Activated naive CD8-positive, alpha-beta T cell (primary cell): Measurements from ENCODE around the gene PDCD11.
A peak's percentile ranks its signal among the peaks of the same experiment; 100 is the strongest.

Experiments used
- H3K27ac Mint-ChIP-seq: one replicate; pipeline ENCODE4 v1.8.0; 2021; ENCODE audit warnings: mixed read lengths
- H3K27me3 Mint-ChIP-seq: one replicate; pipeline ENCODE4 v1.8.0; 2021; ENCODE audit warnings: mixed read lengths
- H3K36me3 Mint-ChIP-seq: one replicate; pipeline ENCODE4 v1.8.0; 2021; ENCODE audit warnings: mixed read lengths
- H3K4me1 Mint-ChIP-seq: one replicate; pipeline ENCODE4 v1.8.0; 2021; ENCODE audit warnings: low read depth, mixed read lengths
- H3K4me3 Mint-ChIP-seq: one replicate; pipeline ENCODE4 v1.8.0; 2021; ENCODE audit warnings: mild to moderate bottlenecking, mixed read lengths
- H3K9me3 Mint-ChIP-seq: one replicate; pipeline ENCODE4 v1.8.0; 2021; ENCODE audit warnings: low read depth, mixed read lengths

Gene PDCD11

DNA sequence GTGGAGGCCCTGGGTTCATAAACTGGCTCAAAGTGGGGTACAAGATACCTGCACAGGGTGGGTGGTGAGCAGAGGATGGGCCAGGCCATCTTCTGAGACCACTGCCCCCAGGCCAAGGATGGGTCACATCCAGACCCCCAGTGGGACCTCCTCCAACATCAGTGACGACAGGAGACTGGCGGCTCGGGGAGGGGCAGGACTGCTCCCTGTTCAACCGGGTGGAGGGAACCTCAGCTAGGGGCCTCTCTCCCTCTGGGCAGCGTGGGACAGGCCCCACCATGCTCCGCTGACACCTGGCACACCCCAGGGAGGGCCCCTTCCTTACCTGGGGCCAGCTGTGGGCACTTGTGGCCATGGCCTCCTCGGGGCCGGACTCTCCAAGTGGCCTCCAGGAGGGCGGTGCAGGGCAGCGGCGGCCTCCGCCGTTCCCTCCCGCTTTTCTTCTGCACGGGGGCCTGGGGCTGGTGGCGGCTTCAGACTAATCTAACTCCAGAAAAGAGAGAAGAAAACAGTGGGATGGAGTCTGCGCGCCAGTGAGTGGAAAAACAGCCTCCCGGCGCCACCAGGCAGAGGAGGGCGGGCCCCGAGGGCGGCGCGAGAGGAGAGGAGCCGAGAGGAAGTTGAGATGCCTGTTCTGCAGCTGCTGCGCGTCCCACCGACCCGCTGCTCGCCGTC is 55.5 kb downstream of the PDCD11 start, which contains the start of gene CALHM2:
Gene CALHM2 (minus strand): TSS at position 540 of the 675 bp plus-strand sequence. CDS start 2,429 bp downstream, outside the sequence.
- Mint-ChIP-seq H3K9me3 (no peaks in the 10 kb centered on the region), H3K36me3 (no peaks in the 10 kb centered on the region), H3K4me1 (peaks cover 40% of the 10 kb centered on the region), H3K4me3 (peak within 1 kb of the TSS; percentile 87), H3K27ac (peak within 1 kb of the TSS; percentile 68), H3K27me3 (no peaks in the 10 kb centered on the region)

DNA sequence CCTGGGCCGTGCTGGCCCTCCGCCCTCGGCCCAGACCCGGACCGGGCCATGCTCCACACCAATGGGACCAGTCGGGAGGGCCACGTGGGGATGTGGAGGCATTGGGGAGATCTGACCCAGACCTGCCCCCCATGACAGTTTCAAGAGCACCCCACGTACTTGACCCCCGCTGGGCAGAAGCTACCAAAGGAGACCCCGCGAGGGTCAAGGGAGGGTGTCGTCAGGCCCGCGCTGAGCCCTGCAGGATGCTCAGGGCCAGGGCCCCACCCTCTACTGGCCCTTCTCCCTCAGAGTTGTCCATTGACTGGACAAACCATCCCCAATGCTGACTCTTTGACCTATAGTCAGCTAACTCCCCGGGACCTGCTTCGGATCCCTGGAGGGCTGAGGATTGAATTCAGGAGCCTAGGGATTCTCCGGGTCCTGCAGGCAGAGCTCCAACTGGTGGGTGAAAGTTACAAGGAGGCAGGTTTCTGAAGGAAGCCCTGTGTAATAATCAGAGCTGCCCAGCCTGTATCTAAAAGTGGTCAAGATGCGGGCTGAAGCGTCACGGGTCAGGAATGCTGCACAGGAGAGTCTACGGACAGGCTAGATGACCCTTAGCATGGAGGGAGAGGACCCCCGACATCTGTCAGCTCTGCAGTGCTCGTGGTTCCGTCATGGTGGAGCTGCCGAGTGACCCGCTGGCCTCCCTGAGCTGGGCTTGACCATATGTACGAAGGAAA is 56.2 kb downstream of the PDCD11 start:
- Mint-ChIP-seq H3K9me3 (no peaks in the 10 kb centered on the region), H3K27ac (no peak overlapping the region), H3K4me3 (peak overlapping the region; percentile 87), H3K27me3 (no peaks in the 10 kb centered on the region), H3K4me1 (peaks cover 38% of the 10 kb centered on the region), H3K36me3 (no peaks in the 10 kb centered on the region)

DNA sequence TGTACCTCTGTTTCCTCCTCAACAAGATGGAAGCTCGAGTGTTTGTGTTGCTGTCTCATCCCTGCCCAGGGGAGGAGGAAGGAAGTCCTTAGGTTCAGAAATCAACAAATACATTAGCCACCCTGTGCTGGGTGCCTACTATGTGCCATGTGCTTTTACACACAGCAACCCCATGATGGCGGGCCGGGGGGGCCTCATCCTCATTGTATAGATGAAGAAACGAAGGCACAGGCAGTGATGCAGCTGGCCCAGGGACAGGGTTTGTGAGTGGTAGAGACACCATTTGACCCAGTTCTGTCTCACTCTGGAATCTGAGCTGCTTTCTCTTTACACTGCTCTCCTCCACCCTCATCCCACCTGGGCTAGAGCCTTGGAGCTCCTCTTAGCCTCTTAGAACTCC is 57.6 kb downstream of the PDCD11 start:
- Mint-ChIP-seq H3K27ac (no peak overlapping the region), H3K36me3 (no peaks in the 10 kb centered on the region), H3K27me3 (no peaks in the 10 kb centered on the region), H3K4me3 (no peak overlapping the region), H3K9me3 (no peaks in the 10 kb centered on the region), H3K4me1 (peaks cover 30% of the 10 kb centered on the region)

DNA sequence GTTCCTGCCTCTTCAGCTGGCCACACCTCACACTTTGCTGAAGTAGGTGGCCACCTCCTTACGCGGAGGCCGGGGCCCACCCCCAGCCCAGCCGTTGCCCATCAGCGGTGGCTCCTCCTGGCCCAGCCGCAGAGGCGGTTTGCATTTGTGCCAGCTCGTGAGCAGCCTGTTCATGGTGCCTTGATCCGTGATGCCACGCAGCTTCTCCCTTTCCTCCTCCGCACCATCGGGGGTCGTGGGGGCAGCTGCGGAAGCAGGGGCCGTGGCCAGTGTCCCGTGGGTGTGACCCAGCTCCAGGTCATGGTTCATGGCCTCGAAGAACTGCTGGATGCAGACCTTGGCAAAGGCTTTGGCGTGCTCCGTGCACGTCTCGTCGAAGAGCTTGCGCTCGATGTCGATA is 58.8 kb downstream of the PDCD11 start:
- Mint-ChIP-seq H3K9me3 (no peaks in the 10 kb centered on the region), H3K36me3 (no peaks in the 10 kb centered on the region), H3K27me3 (no peaks in the 10 kb centered on the region), H3K4me1 (peaks cover 24% of the 10 kb centered on the region), H3K4me3 (no peak overlapping the region), H3K27ac (no peak overlapping the region)

DNA sequence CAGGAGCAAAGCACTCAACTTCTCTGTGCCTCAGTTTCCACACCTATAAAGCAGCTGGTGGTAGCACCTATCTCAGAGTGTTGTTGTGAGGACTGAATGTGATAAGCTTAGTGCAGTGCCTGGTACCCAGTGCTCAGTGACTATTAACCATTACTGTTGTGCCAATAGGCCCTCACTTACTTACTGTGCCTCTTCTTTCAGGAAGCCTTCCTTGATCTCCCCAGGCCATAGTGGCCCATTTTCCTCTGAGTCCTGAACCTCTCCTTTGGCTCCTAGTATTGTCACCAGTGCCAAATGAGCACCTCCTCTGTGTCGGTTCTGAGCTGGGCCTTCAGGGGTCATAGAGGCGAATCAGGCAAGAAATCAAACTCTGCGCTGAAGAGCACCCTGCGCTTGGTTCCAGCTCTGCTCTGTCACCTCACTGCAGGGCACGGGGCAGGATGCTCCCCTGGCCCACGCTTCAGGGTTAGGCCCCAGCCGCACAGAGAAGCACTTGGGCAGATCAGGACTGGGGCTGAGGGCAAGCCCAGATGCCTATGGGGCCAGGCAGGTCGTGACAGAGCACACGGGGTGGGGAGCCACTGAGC is 59.7 kb downstream of the PDCD11 start:
- no peaks in the 10 kb centered on the region for H3K27me3 Mint-ChIP-seq
- H3K27ac Mint-ChIP-seq, result no peak overlapping the region
- H3K4me1 Mint-ChIP-seq, result peaks cover 15% of the 10 kb centered on the region
- no peaks in the 10 kb centered on the region for H3K36me3 Mint-ChIP-seq
- H3K4me3 Mint-ChIP-seq, result no peak overlapping the region
- H3K9me3 Mint-ChIP-seq, result no peaks in the 10 kb centered on the region

DNA sequence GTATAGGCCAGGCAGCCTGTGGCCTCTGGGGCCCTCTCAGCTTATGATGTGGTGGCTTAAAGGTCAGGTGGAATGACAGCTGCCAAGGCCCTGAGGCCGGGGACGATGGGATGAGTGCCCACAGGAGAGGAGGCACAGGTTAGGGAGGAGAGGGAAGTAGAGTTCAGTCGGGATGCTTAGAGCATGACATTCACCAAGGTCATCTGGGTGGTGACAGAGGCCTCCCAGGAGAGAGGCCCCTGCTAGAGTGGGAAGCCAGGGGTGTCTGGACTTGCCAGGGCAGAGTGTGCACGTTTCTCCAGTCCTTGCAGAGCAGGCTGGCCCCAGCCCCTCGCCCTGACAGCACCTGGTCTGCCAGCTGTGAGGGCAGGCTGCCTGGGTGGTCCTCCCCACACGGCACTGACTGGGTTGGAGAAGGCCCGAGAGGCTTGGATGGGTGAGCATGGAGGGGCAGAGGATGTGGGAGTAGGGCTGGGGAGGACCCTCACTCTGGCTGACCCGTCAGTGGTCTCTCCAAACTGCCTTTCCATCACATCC is 60.8 kb downstream of the PDCD11 start:
- Mint-ChIP-seq H3K36me3 (no peaks in the 10 kb centered on the region), H3K4me1 (peaks cover 12% of the 10 kb centered on the region), H3K9me3 (no peaks in the 10 kb centered on the region), H3K27ac (no peak overlapping the region), H3K27me3 (no peaks in the 10 kb centered on the region), H3K4me3 (no peak overlapping the region)

DNA sequence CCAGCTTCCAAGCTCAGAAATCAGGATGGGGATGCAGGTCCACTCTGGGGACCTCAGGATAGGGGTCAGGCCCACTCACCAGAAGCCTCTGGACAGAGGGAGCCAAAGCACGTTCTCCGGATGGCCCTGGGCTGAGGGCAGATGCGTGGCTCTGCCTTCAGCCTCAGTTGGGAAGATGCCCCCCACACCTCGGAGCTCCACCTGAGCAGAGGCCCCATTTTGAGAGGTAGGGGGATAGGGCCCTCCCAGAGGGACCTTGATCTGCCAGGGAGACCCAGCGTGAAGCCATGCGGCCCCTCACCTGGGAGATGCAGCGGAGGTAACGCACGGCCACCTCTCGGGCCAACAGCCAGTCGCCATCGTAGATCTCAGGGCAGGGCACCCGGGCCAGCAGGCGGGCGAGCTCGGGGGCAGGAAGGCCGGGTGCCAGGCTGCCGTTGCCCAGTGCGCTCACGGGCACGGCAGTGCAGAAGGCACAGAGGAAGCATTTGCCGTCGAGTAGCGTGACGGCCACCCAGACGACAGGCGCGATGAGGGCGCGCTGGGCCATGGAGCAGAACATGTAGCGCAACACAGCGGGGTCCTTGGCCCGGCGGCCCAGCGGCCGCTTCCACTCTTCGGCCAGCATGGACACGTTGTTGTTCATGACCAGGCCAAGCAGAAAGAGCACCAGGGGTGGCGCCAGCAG is 61.6 kb downstream of the PDCD11 start:
- Mint-ChIP-seq H3K27ac (no peak overlapping the region), H3K4me1 (peaks cover 9% of the 10 kb centered on the region), H3K27me3 (no peaks in the 10 kb centered on the region), H3K36me3 (no peaks in the 10 kb centered on the region), H3K9me3 (no peaks in the 10 kb centered on the region), H3K4me3 (no peak overlapping the region)

DNA sequence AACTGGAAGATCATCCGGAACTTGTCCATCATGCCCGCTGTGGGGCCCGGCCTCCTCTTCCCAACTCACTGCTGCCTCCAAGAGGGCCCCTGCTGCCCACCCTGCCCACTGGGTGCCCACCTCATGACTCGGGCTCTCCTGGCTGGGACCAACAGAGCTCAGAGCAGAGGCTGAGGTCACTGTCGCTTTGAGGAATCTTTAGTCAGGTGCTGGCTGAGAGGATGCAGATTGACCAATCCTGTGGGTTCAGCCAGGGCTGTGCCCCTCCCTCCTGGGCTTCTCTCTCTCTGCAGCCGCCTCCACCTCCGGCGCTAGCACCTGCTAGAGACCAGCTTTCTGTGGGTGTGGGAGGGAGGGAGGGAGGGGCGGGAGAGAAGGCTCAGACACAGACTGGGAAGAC is 62.3 kb downstream of the PDCD11 start, which contains the start of gene CALHM1:
Gene CALHM1 (minus strand): TSS at position 181 of the 400 bp plus-strand sequence. CDS start 149 bp downstream, at position 32.
- H3K27ac Mint-ChIP-seq, result no peak within 1 kb of the TSS
- no peaks in the 10 kb centered on the region for H3K27me3 Mint-ChIP-seq
- no peaks in the 10 kb centered on the region for H3K36me3 Mint-ChIP-seq
- H3K9me3 Mint-ChIP-seq, result no peaks in the 10 kb centered on the region
- H3K4me3 Mint-ChIP-seq, result no peak within 1 kb of the TSS
- peaks cover 4% of the 10 kb centered on the region for H3K4me1 Mint-ChIP-seq

DNA sequence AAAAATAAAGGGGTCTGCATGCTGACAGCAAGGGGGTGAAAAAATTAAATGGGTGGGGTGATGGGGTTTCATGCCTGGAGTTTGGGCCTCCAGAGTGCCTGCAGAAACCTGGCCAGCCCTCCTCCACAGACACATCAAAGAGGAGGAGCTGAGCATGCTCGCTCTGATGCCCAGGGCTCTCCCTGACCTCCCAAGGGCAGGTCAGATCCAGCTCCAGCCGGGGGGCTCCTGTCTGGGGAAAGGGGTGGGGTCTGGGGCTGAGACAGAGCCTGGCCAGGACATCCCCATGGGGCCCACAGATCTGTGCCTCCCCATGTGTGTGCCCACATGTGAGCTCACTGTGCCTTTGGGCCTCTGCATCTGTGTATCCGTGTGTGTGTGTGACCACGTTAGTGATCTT is 63.2 kb downstream of the PDCD11 start:
- Mint-ChIP-seq H3K36me3 (no peaks in the 10 kb centered on the region), H3K4me1 (peaks cover 4% of the 10 kb centered on the region), H3K27me3 (no peaks in the 10 kb centered on the region), H3K9me3 (no peaks in the 10 kb centered on the region), H3K27ac (no peak overlapping the region), H3K4me3 (no peak overlapping the region)

DNA sequence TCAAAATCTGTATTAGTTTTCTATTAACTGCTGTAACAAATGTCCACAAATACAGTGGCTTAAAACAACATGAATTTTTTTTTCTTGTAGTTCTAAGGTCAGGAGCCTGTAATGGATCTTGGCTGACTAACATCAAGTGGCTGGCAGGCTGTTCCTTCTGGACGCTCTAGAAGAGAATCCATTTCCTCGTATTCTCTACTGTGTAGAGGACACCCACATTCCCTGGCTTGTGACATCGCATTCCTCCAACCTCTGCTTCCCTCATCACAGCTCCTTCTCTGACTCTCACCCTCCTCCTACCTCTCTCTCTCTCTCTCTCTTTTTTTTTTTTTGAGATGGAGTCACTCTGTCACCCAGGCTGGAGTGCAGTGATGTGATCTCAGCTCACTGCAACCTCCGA is 67.1 kb downstream of the PDCD11 start:
- H3K27me3 Mint-ChIP-seq, result no peaks in the 10 kb centered on the region
- H3K27ac Mint-ChIP-seq, result no peak overlapping the region
- no peaks in the 10 kb centered on the region for H3K9me3 Mint-ChIP-seq
- no peak overlapping the region for H3K4me3 Mint-ChIP-seq
- H3K36me3 Mint-ChIP-seq, result no peaks in the 10 kb centered on the region
- H3K4me1 Mint-ChIP-seq, result peaks cover 10% of the 10 kb centered on the region

DNA sequence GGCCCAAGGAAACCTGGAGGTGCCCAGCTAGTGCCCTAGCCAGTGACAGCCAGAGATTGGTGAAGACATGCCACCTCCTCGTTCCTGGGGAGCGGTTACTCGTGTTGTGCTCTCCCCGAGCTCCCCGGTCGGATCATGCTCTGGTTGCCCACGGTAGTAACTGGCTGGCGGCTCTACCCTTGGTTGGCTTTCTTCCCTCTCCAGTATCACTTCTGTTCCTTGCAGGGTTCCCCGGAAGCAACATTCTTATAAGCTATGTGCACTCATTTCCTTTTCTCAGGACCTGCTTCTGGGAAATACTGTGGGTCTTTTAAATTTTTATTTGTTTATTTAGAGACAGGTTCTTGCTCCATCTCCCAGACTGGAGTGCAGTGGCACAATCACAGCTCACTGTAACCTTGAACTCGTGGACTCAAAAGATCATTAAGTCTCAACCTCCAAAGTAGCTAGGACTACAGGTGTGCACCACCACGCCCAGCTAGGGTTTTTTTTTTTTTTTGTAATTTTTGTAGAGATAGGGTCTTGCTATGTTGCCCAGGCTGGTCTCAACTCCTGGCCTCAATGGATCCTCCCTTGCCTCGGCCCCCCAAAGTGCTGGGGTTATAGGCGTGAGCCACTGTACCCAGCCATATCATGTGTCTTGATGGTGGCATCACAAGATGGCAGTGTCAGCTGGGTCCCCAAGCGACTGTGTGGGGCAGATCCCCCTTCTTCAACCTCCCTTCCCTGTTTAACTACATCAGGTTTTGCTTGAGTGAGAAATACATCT is 69.2 kb downstream of the PDCD11 start:
- H3K27ac Mint-ChIP-seq, result no peak overlapping the region
- H3K9me3 Mint-ChIP-seq, result no peaks in the 10 kb centered on the region
- H3K27me3 Mint-ChIP-seq, result no peaks in the 10 kb centered on the region
- peaks cover 18% of the 10 kb centered on the region for H3K4me1 Mint-ChIP-seq
- no peak overlapping the region for H3K4me3 Mint-ChIP-seq
- no peaks in the 10 kb centered on the region for H3K36me3 Mint-ChIP-seq

DNA sequence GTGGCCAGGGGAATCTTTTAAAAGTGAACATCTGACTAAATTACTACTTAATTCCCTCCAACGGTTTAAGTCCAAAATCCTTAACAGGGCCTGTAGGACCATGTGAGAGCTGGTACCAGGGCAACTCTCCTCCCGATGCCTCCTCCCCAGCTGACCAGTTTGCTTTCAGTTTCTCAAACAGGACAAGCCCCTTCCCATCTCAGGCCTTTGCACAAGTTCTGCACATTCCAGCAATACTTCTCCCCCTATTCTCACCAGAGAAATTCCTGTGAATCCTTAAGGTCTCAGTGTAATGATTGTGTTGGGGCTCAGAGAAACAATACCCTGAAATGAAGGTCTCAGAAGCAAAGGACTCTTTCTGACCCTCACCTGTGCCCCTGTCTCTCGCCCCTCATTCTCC is 70.3 kb downstream of the PDCD11 start:
- H3K27me3 Mint-ChIP-seq, result no peaks in the 10 kb centered on the region
- no peaks in the 10 kb centered on the region for H3K36me3 Mint-ChIP-seq
- H3K9me3 Mint-ChIP-seq, result no peaks in the 10 kb centered on the region
- H3K4me1 Mint-ChIP-seq, result peaks cover 29% of the 10 kb centered on the region
- H3K27ac Mint-ChIP-seq, result no peak overlapping the region
- H3K4me3 Mint-ChIP-seq, result no peak overlapping the region

DNA sequence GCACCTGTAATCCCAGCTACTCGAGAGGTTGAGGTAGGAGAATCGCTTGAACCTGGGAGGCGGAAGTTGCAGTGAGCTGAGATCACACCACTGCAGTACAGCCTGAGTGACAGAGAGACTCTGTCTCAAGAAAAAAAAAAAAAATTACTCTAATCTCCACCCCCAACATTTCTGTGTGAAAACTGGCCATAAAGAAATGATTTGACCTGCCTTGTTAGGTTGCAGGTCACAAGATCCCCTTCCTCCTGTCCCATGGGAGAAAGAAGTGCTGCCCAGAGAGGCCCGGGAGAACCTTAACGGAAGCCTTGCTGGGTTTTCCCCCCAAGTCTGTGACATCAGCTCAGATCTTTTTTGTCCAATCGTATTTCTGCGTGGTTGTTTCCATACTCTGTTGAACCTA is 71.0 kb downstream of the PDCD11 start:
- H3K36me3 Mint-ChIP-seq, result no peaks in the 10 kb centered on the region
- H3K4me1 Mint-ChIP-seq, result peaks cover 35% of the 10 kb centered on the region
- H3K27ac Mint-ChIP-seq, result no peak overlapping the region
- H3K4me3 Mint-ChIP-seq, result no peak overlapping the region
- no peaks in the 10 kb centered on the region for H3K9me3 Mint-ChIP-seq
- H3K27me3 Mint-ChIP-seq, result no peaks in the 10 kb centered on the region

DNA sequence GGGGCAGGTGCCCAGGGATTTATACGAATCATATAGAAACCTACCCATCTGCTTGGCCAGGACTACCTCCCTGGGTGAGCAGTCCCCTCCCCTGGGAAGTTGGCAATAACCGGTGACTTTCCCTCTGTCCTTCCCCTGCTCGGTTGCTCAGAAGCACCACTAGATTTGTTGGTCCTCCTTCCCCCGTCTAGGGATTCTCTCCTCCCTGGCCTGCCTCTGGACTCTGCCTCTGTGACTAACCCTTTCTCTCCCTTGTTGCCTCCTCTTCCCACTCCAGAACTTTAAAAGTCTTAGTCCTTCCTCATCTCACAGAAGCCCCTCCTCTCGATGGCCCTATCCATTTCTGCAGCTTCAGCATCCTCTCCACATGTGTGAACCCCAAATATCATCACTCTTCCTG is 72.8 kb downstream of the PDCD11 start:
- H3K4me3 Mint-ChIP-seq, result no peak overlapping the region
- H3K27me3 Mint-ChIP-seq, result no peaks in the 10 kb centered on the region
- H3K27ac Mint-ChIP-seq, result no peak overlapping the region
- no peaks in the 10 kb centered on the region for H3K36me3 Mint-ChIP-seq
- peaks cover 38% of the 10 kb centered on the region for H3K4me1 Mint-ChIP-seq
- H3K9me3 Mint-ChIP-seq, result no peaks in the 10 kb centered on the region
